ENCODE results near the gene OPA1. TPM values are rescaled to one million over a fixed set of nuclear protein-coding genes. Genes with fewer than 3 reads are reported as not detected.

OPA1 gene
- total RNA-seq, 4 donors from 2014 or later: 33.4 to 53.8 (median 37.9) TPM

- peaks cover 91% of the 10 kb centered on the region for H3K36me3 ChIP-seq
- no peak overlapping the region for H3K4me3 ChIP-seq
- no peaks in the 10 kb centered on the region for H3K27me3 ChIP-seq
- H3K4me1 ChIP-seq: no peaks in the 10 kb centered on the region
- WGBS: 83% methylated on average over 6 of the region's 6 CpGs
- H3K27ac ChIP-seq: no peak overlapping the region
- no peak for DNase-seq (ENCODE audit: low spot score in 2 of 2)
- no peak for TF ChIP-seq POLR2A (IDR thresholded peaks at IDR 0.05)
- no peak for TF ChIP-seq CTCF (IDR thresholded peaks at IDR 0.05)
- no peak for TF ChIP-seq EP300 (IDR thresholded peaks at IDR 0.05)
- no peak for TF ChIP-seq POLR2AphosphoS5 (IDR thresholded peaks at IDR 0.05)
- H3K9me3 ChIP-seq: no peaks in the 10 kb centered on the region
Measured at GRCh38 chr3:193645806-193646205, 52.8 kb downstream of the OPA1 start.

- Histone ChIP-seq H3K27ac (no peak overlapping the region), H3K9me3 (no peaks in the 10 kb centered on the region), H3K4me1 (no peaks in the 10 kb centered on the region), H3K4me3 (no peak overlapping the region), H3K36me3 (peaks cover 83% of the 10 kb centered on the region), H3K27me3 (no peaks in the 10 kb centered on the region)
- 55% methylated on average over 2 of the region's 2 CpGs for WGBS
- no peak for DNase-seq (ENCODE audit: low spot score in 2 of 2)
- TF ChIP-seq CTCF (IDR thresholded peaks at IDR 0.05): no peak
- TF ChIP-seq POLR2A (IDR thresholded peaks at IDR 0.05): no peak
- TF ChIP-seq POLR2AphosphoS5 (IDR thresholded peaks at IDR 0.05): no peak
- no peak for TF ChIP-seq EP300 (IDR thresholded peaks at IDR 0.05)
Measured at GRCh38 chr3:193648542-193649076, 55.6 kb downstream of the OPA1 start.

- Histone ChIP-seq H3K27me3 (no peaks in the 10 kb centered on the region), H3K27ac (no peak overlapping the region), H3K4me1 (no peaks in the 10 kb centered on the region), H3K36me3 (peaks cover 84% of the 10 kb centered on the region), H3K4me3 (no peak overlapping the region), H3K9me3 (no peaks in the 10 kb centered on the region)
- no peak for DNase-seq (ENCODE audit: low spot score in 2 of 2)
- 99% methylated on average over 2 of the region's 2 CpGs for WGBS
- TF ChIP-seq EP300 (IDR thresholded peaks at IDR 0.05) (no peak), POLR2A (IDR thresholded peaks at IDR 0.05) (no peak), POLR2AphosphoS5 (IDR thresholded peaks at IDR 0.05) (no peak), CTCF (IDR thresholded peaks at IDR 0.05) (no peak)
Measured at GRCh38 chr3:193650585-193650984, 57.6 kb downstream of the OPA1 start.

- no peak for TF ChIP-seq EP300 (IDR thresholded peaks at IDR 0.05)
- DNase-seq (ENCODE audit: low spot score in 2 of 2): no peak
- no peak overlapping the region for H3K4me3 ChIP-seq
- H3K27me3 ChIP-seq: no peaks in the 10 kb centered on the region
- H3K36me3 ChIP-seq: peaks cover 85% of the 10 kb centered on the region
- 85% methylated on average over 4 of the region's 4 CpGs for WGBS
- no peak overlapping the region for H3K27ac ChIP-seq
- H3K4me1 ChIP-seq: no peaks in the 10 kb centered on the region
- no peaks in the 10 kb centered on the region for H3K9me3 ChIP-seq
Measured at GRCh38 chr3:193655831-193656433, 62.9 kb downstream of the OPA1 start.

GRCh38 chr3:193656445-193656844 lies 63.4 kb downstream of the OPA1 start:
- Histone ChIP-seq H3K4me1 (no peaks in the 10 kb centered on the region), H3K27ac (no peak overlapping the region), H3K27me3 (no peaks in the 10 kb centered on the region), H3K36me3 (peaks cover 90% of the 10 kb centered on the region), H3K4me3 (no peak overlapping the region), H3K9me3 (no peaks in the 10 kb centered on the region)
- no peak for DNase-seq (ENCODE audit: low spot score in 2 of 2)
- WGBS: 92% methylated on average over 3 of the region's 3 CpGs
- no peak for TF ChIP-seq EP300 (IDR thresholded peaks at IDR 0.05)
- TF ChIP-seq POLR2AphosphoS5 (IDR thresholded peaks at IDR 0.05): no peak
- no peak for TF ChIP-seq CTCF (IDR thresholded peaks at IDR 0.05)
- TF ChIP-seq POLR2A (IDR thresholded peaks at IDR 0.05): no peak

Data from suprapubic skin (tissue), 4 donors.